Body of pancreas (tissue), 4 donors: ENCODE data around the gene SLC25A42.

Source experiments
- POLR2A ChIP-seq, 3 donors: fragments of 450-650 bp; IDR thresholded peaks; one replicate each; pipeline ENCODE4 v1.6.1; 2016; ENCODE audit warnings: antibody characterized with exemption in 3 of 3, mild to moderate bottlenecking in 2 of 3
- TF ChIP-seq, protein P1 (sequence below), 7 experiments: fragments of 450-650 bp in 4 of 7; fragments of 200-600 bp in 3 of 7; sonication (generic) in 3 of 7; IDR thresholded peaks; one replicate each; pipeline ENCODE4 v1.5.1; 2016 to 2019; ENCODE audit warnings: antibody characterized with exemption in 7 of 7

DNA sequence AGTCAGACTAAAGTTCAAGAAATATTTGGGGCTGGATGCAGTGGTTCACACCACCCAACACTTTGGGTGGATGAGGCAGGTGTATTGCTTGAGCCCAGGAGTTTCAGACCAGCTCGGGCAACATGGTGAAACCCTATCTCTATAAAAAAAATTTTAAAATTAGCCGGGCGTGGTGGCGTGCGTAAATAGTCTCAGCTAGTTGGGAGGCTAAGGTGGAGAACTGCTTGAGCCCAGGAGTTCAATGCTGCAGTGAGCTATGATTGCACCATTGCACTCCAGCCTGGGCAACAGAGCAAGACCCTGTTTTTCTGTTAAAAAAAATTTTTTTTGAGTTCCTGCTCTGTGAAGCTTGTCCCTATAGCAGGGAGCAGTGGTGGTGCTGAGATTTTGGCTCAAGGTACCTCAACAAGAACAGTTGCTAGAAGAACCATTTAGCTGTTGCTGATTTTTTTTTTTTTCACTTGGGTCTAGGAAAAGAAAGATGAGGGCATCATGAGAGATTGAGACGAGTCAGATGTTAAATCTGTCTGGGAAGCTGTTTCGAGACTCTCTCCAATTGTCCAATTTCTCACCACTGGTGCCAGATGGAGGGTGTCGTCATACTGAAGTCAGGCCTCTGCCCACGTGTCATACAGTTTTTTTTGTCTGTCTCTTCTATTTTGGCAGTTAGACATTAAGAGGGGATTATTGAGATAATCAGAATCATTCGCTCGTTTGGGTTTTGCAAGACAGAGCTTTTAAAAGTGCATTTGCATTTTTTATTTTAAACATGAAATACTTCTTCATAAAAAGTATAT is 3.7 kb downstream of the SLC25A42 start:
- TF ChIP-seq, protein P1, sequence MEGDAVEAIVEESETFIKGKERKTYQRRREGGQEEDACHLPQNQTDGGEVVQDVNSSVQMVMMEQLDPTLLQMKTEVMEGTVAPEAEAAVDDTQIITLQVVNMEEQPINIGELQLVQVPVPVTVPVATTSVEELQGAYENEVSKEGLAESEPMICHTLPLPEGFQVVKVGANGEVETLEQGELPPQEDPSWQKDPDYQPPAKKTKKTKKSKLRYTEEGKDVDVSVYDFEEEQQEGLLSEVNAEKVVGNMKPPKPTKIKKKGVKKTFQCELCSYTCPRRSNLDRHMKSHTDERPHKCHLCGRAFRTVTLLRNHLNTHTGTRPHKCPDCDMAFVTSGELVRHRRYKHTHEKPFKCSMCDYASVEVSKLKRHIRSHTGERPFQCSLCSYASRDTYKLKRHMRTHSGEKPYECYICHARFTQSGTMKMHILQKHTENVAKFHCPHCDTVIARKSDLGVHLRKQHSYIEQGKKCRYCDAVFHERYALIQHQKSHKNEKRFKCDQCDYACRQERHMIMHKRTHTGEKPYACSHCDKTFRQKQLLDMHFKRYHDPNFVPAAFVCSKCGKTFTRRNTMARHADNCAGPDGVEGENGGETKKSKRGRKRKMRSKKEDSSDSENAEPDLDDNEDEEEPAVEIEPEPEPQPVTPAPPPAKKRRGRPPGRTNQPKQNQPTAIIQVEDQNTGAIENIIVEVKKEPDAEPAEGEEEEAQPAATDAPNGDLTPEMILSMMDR (IDR thresholded peaks at IDR 0.05) = no peak
- no peak for TF ChIP-seq POLR2A (IDR thresholded peaks at IDR 0.05)
